Transverse colon (tissue), 4 donors: ENCODE results near the gene CDC14B.

ENCODE experiments used
- CTCF ChIP-seq, 5 experiments: fragments of 200-600 bp in 3 of 5; fragments of 450-650 bp in 2 of 5; sonication (generic) in 3 of 5; IDR thresholded peaks; 1 replicate in 2 of 5; 2 replicates in 3 of 5; pipeline ENCODE4 v1.5.1; 2016 to 2017; ENCODE audit warnings: antibody characterized with exemption in 5 of 5, inconsistent platforms in 3 of 5, mild to moderate bottlenecking in 2 of 5, moderate library complexity in 1 of 5
- POLR2A ChIP-seq: fragments of 450-650 bp; IDR thresholded peaks from one replicate; pipeline ENCODE4 v1.6.1; 2016; ENCODE audit warnings: antibody characterized with exemption, mild to moderate bottlenecking, moderate library complexity
- POLR2AphosphoS5 ChIP-seq, 3 donors: sonication (generic); formaldehyde crosslinking; IDR thresholded peaks; one replicate each; pipeline ENCODE4 v1.6.1; 2016; ENCODE audit warnings: antibody characterized with exemption in 3 of 3

- TF ChIP-seq CTCF (IDR thresholded peaks at IDR 0.05) (no peak), POLR2A (no peak), POLR2AphosphoS5 (IDR thresholded peaks at IDR 0.05) (no peak)
These were observed 132.6 kb downstream of the CDC14B start for GRCh38 chr9:96487029-96487396.
